Aorta (tissue), 5 donors: ENCODE data around the gene SERPIND1. TPM values are rescaled to one million over a fixed set of nuclear protein-coding genes. Genes with fewer than 3 reads are reported as not detected.

Experiments
- ATAC-seq: fragments of 200-7000 bp; cut with Tn5 transposase; one replicate; pipeline ENCODE4 v1.9.1; 2022; ENCODE audit warnings: moderate library complexity; ENCODE audit not compliant: low FRiP score
- DNase-seq, 2 donors: peaks; one replicate each; pipeline ENCODE4 v3.0.0-alpha.2; 2020
- H3K27ac ChIP-seq, 2 donors: one replicate each; pipeline ENCODE4 v1.5.1; 2013; ENCODE audit warnings: low read length in 2 of 2, mild to moderate bottlenecking in 2 of 2, moderate library complexity in 2 of 2, control low read depth in 1 of 2, inconsistent platforms in 1 of 2, low read depth in 1 of 2
- H3K27me3 ChIP-seq, 2 donors: one replicate each; pipeline ENCODE4 v1.6.1; 2013; ENCODE audit warnings: control low read depth in 1 of 2, low read length in 1 of 2, mild to moderate bottlenecking in 1 of 2, moderate library complexity in 1 of 2; ENCODE audit not compliant: insufficient read depth in 2 of 2, control insufficient read depth in 1 of 2
- H3K36me3 ChIP-seq, 2 donors: one replicate each; pipeline ENCODE4 v1.6.1; 2013; ENCODE audit warnings: control low read depth in 1 of 2, low read length in 1 of 2, mild to moderate bottlenecking in 1 of 2; ENCODE audit not compliant: insufficient read depth in 2 of 2, control insufficient read depth in 1 of 2
- H3K4me1 ChIP-seq, 2 donors: one replicate each; pipeline ENCODE4 v1.6.1; 2013; ENCODE audit warnings: low read length in 2 of 2, control low read depth in 1 of 2, mild to moderate bottlenecking in 1 of 2, moderate library complexity in 1 of 2; ENCODE audit not compliant: insufficient read depth in 2 of 2, control insufficient read depth in 1 of 2
- H3K4me3 ChIP-seq, 2 donors: one replicate each; pipeline ENCODE4 v1.5.1; 2013; ENCODE audit warnings: low read length in 2 of 2, control low read depth in 1 of 2, mild to moderate bottlenecking in 1 of 2
- H3K9me3 ChIP-seq: one replicate; pipeline ENCODE4 v1.6.1; 2013; ENCODE audit warnings: mild to moderate bottlenecking, low read length; ENCODE audit not compliant: control insufficient read depth
- WGBS, 2 donors: extraction: QIAGEN DNeasy Blood & Tissue Kit; methylation state at CpG; one replicate each; pipeline ENCODE4 v1.1.7; 2013; 5-methylcytosine and 5-hydroxymethylcytosine counted together
- intact Hi-C, 2 donors: fragments of 100-400 bp; cut with DNase I; formaldehyde crosslinking; loops; one replicate each; pipeline versions ENCODE4 v1.14.2 to v1.15.0; 2022
- polyA plus RNA-seq, 2 donors: library from polyadenylated mRNA; stranded (reverse); fragments of 200-250 nt; gene quantifications; one replicate each; pipeline ENCODE4 v1.2.3, GENCODE V29; 2013
- total RNA-seq, 2 donors: library from RNA; stranded (reverse); fragmentation: NEBNext Ultra II Directional; extraction: Animal tissue kit (Norgen Biotek cat#: 25700); gene quantifications; one replicate each; pipeline ENCODE4 v1.2.1, GENCODE V29; 2021
- donor health status: healthy with polysubstance abuse.
- donor health status: Bipolar disorder and iron deficiency.
- donor health status: DM: no; HTN: no; CAD: no.
- donor health status: DM: no; HTN: no; CAD: no.
- donor health status: DM: yes; HTN: yes; CAD: no.

SERPIND1 gene
- total and polyA plus RNA-seq, 4 donors: 0.15 to 0.38 (median 0.23) TPM; not detected in 1

- ATAC-seq: no peak
- no peaks in the 10 kb centered on the region for H3K4me1 ChIP-seq
- no peak overlapping the region for H3K4me3 ChIP-seq
- H3K36me3 ChIP-seq: peaks cover 3 to 19% of the 10 kb centered on the region in 2 donors
- H3K27me3 ChIP-seq: no peaks in the 10 kb centered on the region
- DNase-seq: no peak
- intact Hi-C loops: no loop called here
- H3K27ac ChIP-seq: no peak overlapping the region
- 96 to 98% methylated on average over 1 of the region's 1 CpG for WGBS, 2 donors
- no peaks in the 10 kb centered on the region for H3K9me3 ChIP-seq
These were observed 37.3 kb downstream of the SERPIND1 start for GRCh38 chr22:20811171-20811570.

- intact Hi-C loops: no loop called here
- no peak for DNase-seq
- no peaks in the 10 kb centered on the region for H3K9me3 ChIP-seq
- peaks cover 2 to 21% of the 10 kb centered on the region in 2 donors for H3K36me3 ChIP-seq
- no peaks in the 10 kb centered on the region for H3K27me3 ChIP-seq
- no peak overlapping the region for H3K27ac ChIP-seq
- WGBS, 2 donors: 95 to 98% methylated on average over 5 of the region's 5 CpGs
- H3K4me1 ChIP-seq: no peaks in the 10 kb centered on the region
- ATAC-seq: no peak
- H3K4me3 ChIP-seq: no peak overlapping the region
These were observed 38.2 kb downstream of the SERPIND1 start for GRCh38 chr22:20811971-20812660.

GRCh38 chr22:20813056-20813455 is 39.1 kb downstream of the SERPIND1 start:
- H3K36me3 ChIP-seq: peaks cover 0 to 20% of the 10 kb centered on the region in 2 donors
- no peak for ATAC-seq
- WGBS, 2 donors: 92 to 95% methylated on average over 4 of the region's 4 CpGs

GRCh38 chr22:20814221-20814808 is 40.4 kb downstream of the SERPIND1 start:
- DNase-seq: no peak
- 95 to 96% methylated on average over 5 of the region's 5 CpGs for whole genome bisulfite sequencing, 2 donors
- ATAC-seq: no peak
- no peaks in the 10 kb centered on the region for H3K9me3 ChIP-seq
- intact Hi-C loops: no loop called here
- no peaks in the 10 kb centered on the region for H3K4me1 ChIP-seq
- no peak overlapping the region for H3K27ac ChIP-seq
- no peaks in the 10 kb centered on the region for H3K27me3 ChIP-seq
- no peak overlapping the region for H3K4me3 ChIP-seq
- peaks cover 0 to 20% of the 10 kb centered on the region in 2 donors for H3K36me3 ChIP-seq

More at GRCh38 chr22:20813056-20813455, 39.1 kb downstream of the SERPIND1 start:
- Histone ChIP-seq H3K9me3 (no peaks in the 10 kb centered on the region), H3K4me3 (no peak overlapping the region), H3K4me1 (no peaks in the 10 kb centered on the region), H3K27ac (no peak overlapping the region), H3K27me3 (no peaks in the 10 kb centered on the region)
- intact Hi-C loops: no loop called here
- DNase-seq: no peak

- intact Hi-C loops: no loop called here
- DNase-seq: no peak
These were observed 41.7 kb downstream of the SERPIND1 start for GRCh38 chr22:20815477-20816050.

GRCh38 chr22:20816559-20816958 is 42.6 kb downstream of the SERPIND1 start:
- no peak overlapping the region for H3K4me3 ChIP-seq
- ATAC-seq (no peak), DNase-seq (no peak)
- no peaks in the 10 kb centered on the region for H3K4me1 ChIP-seq
- H3K36me3 ChIP-seq: peaks cover 5 to 16% of the 10 kb centered on the region in 2 donors
- H3K27me3 ChIP-seq: no peaks in the 10 kb centered on the region
- intact Hi-C loops: no loop called here
- no peak overlapping the region for H3K27ac ChIP-seq
- 90 to 96% methylated on average over 6 of the region's 6 CpGs for WGBS, 2 donors
- H3K9me3 ChIP-seq: no peaks in the 10 kb centered on the region

More at GRCh38 chr22:20815477-20816050, 41.7 kb downstream of the SERPIND1 start:
- H3K27me3 ChIP-seq: no peaks in the 10 kb centered on the region
- peaks cover 5 to 18% of the 10 kb centered on the region in 2 donors for H3K36me3 ChIP-seq
- H3K27ac ChIP-seq: no peak overlapping the region
- 93 to 96% methylated on average over 9 of the region's 9 CpGs for WGBS, 2 donors
- H3K4me3 ChIP-seq: no peak overlapping the region
- H3K9me3 ChIP-seq: no peaks in the 10 kb centered on the region
- no peak for ATAC-seq
- H3K4me1 ChIP-seq: no peaks in the 10 kb centered on the region

- no peaks in the 10 kb centered on the region for H3K27me3 ChIP-seq
- peaks cover 8 to 12% of the 10 kb centered on the region in 2 donors for H3K36me3 ChIP-seq
- H3K9me3 ChIP-seq: no peaks in the 10 kb centered on the region
- H3K4me1 ChIP-seq: no peaks in the 10 kb centered on the region
- DNase-seq: no peak
- H3K27ac ChIP-seq: no peak overlapping the region
- 88 to 91% methylated on average over 3 of the region's 3 CpGs for WGBS, 2 donors
- no peak for ATAC-seq
- H3K4me3 ChIP-seq: no peak overlapping the region
- intact Hi-C loops: no loop called here
These were observed 44.6 kb downstream of the SERPIND1 start for GRCh38 chr22:20818471-20818870.

- H3K27ac ChIP-seq: no peak overlapping the region
- 95 to 97% methylated on average over 9 of the region's 9 CpGs for WGBS, 2 donors
- no peaks in the 10 kb centered on the region for H3K27me3 ChIP-seq
- no peak overlapping the region for H3K4me3 ChIP-seq
- no peaks in the 10 kb centered on the region for H3K9me3 ChIP-seq
- H3K36me3 ChIP-seq: peaks cover 8 to 12% of the 10 kb centered on the region in 2 donors
- no peaks in the 10 kb centered on the region for H3K4me1 ChIP-seq
- intact Hi-C loops: no loop called here
- no peak for ATAC-seq
- no peak for DNase-seq
These were observed 45.6 kb downstream of the SERPIND1 start for GRCh38 chr22:20819471-20819870.
